Heart left ventricle (tissue), 16 donors: ENCODE results near the gene EPS8L1. TPM values are rescaled to one million over a fixed set of nuclear protein-coding genes. Genes with fewer than 3 reads are reported as not detected.
A peak's percentile ranks its signal among the peaks of the same experiment; 100 is the strongest.

Experiments used
- ATAC-seq, 4 donors: fragments of 200-7000 bp; cut with Tn5 transposase; one replicate each; pipeline ENCODE4 v1.9.1; 2020 to 2022; ENCODE audit warnings: moderate library complexity in 4 of 4, mild to moderate bottlenecking in 3 of 4, moderate number of reproducible peaks in 1 of 4
- DNase-seq, 5 donors: peaks; one replicate each; pipeline ENCODE4 v3.0.0-alpha.2; 2020
- H3K27ac ChIP-seq, 12 donors: fragments of 200-600 bp; sonication (generic) in 4 of 12; one replicate each; pipeline versions ENCODE4 v1.5.0 to v1.8.0; 2016 to 2022; ENCODE audit warnings: mild to moderate bottlenecking in 2 of 12
- H3K27me3 ChIP-seq, 9 donors: fragments of 200-600 bp; sonication (generic) in 2 of 9; one replicate each; pipeline versions ENCODE4 v1.5.1 to v1.8.0; 2016 to 2022; ENCODE audit warnings: mild to moderate bottlenecking in 3 of 9
- H3K36me3 ChIP-seq, 9 donors: fragments of 200-600 bp; sonication (generic) in 2 of 9; one replicate each; pipeline versions ENCODE4 v1.5.0 to v1.8.0; 2018 to 2022; ENCODE audit warnings: mild to moderate bottlenecking in 2 of 9
- H3K4me1 ChIP-seq, 12 donors: fragments of 200-600 bp; sonication (generic) in 4 of 12; one replicate each; pipeline versions ENCODE4 v1.5.0 to v1.8.0; 2016 to 2022; ENCODE audit warnings: mild to moderate bottlenecking in 3 of 12
- H3K4me3 ChIP-seq, 12 donors: fragments of 200-600 bp; sonication (generic) in 4 of 12; one replicate each; pipeline versions ENCODE4 v1.5.0 to v1.8.0; 2017 to 2022; ENCODE audit warnings: mild to moderate bottlenecking in 9 of 12, moderate library complexity in 4 of 12
- H3K9me3 ChIP-seq, 12 donors: fragments of 200-600 bp; sonication (generic) in 4 of 12; one replicate each; pipeline versions ENCODE4 v1.5.0 to v1.8.0; 2016 to 2022; ENCODE audit warnings: mild to moderate bottlenecking in 1 of 12
- POLR2A ChIP-seq, 2 donors: fragments of 450-650 bp; IDR thresholded peaks; one replicate each; pipeline ENCODE4 v1.6.1; 2017; ENCODE audit warnings: antibody characterized with exemption in 2 of 2, mild to moderate bottlenecking in 2 of 2, moderate library complexity in 2 of 2
- WGBS, 4 donors: extraction: QIAGEN DNeasy Blood & Tissue Kit in 2 of 4; methylation state at CpG; one replicate each; pipeline versions ENCODE4 v1.1.5 to v1.1.7; 2013 to 2018; 5-methylcytosine and 5-hydroxymethylcytosine counted together
- intact Hi-C, 10 donors: fragments of 100-400 bp; cut with DNase I; formaldehyde crosslinking; loops; one replicate each; pipeline versions ENCODE4 v1.11.1 to v1.14.2; 2022
- polyA plus RNA-seq, 2 donors: library from polyadenylated mRNA; stranded (reverse); fragments of 200-250 nt; gene quantifications; one replicate each; pipeline ENCODE4 v1.2.3, GENCODE V29; 2013
- total RNA-seq, 9 donors: library from RNA; depleted of rRNA in 2 of 9; stranded (reverse); fragments of >200 nt in 2 of 9; fragmentation: NEBNext Ultra II Directional in 3 of 9; extraction: Animal tissue kit (Norgen Biotek cat#: 25700) in 3 of 9; gene quantifications; one replicate each; pipeline versions ENCODE4 v1.1.0 to v1.2.4, GENCODE V29; 2016 to 2023
- TF ChIP-seq, protein P1 (sequence below), 12 donors: fragments of 200-600 bp; sonication (generic) in 4 of 12; IDR thresholded peaks; one replicate each; pipeline versions ENCODE4 v1.5.0 to v1.8.0; 2018 to 2022; ENCODE audit warnings: antibody characterized with exemption in 12 of 12, mild to moderate bottlenecking in 5 of 12
- donor health status: ischemic (EF 13 %, LVEDD 7.1; RV severe dilation, severe dysfunction).
- donor health status: healthy with polysubstance abuse.
- donor health status: DM: no; HTN: yes; CAD: no.
- donor health status: DM: no; HTN: no; CAD: no.
- donor health status: ischemic (EF 25% LVEDD 6.9; RV normal size, moderate dysfunction).
- donor health status: ischemic (EF 25% LVEDD 5.7; RV mildly dilated, moderate dysfunction).
- donor health status: healthy.
- donor health status: DM: yes; HTN: yes; CAD: no.
- donor health status: ischemic (EF 35%, LVEDD 5.7; RV mildly dilated, moderate dysfunction).
- donor health status: nonischemic (EF 11% LVEDD 7.7; RV severe dilation, severe dysfunction).
- donor health status: DM: yes; HTN: yes; CAD: no.
- donor health status: PGD.
- donor health status: ischemic (EF 29% LVEDD 5.4; RV normal size, mild dysfunction).
- donor health status: nonischemic (EF 23%, LVEDD 6.1; RV moderate dilation, normal function).

EPS8L1 gene
- total and polyA plus RNA-seq, 11 donors: 0.44 to 25.5 (median 2.0) TPM

- no peak for DNase-seq
- H3K4me3 ChIP-seq: no peak overlapping the region
- peaks cover 0 to 20% (median 0%) of the 10 kb centered on the region in 9 donors for H3K27me3 ChIP-seq
- H3K27ac ChIP-seq: no peak overlapping the region
- 52 to 56% (median 54%) methylated on average over 14 of the region's 14 CpGs for WGBS, 4 donors
- H3K9me3 ChIP-seq: no peaks in the 10 kb centered on the region
- intact Hi-C loops: loop anchor here in 1 of 10 donors (10.0 kb wide), 1 partner anchor 372 kb away; no protein-coding TSS in a partner anchor
- no peak for TF ChIP-seq POLR2A (IDR thresholded peaks at IDR 0.05)
- TF ChIP-seq, protein P1, sequence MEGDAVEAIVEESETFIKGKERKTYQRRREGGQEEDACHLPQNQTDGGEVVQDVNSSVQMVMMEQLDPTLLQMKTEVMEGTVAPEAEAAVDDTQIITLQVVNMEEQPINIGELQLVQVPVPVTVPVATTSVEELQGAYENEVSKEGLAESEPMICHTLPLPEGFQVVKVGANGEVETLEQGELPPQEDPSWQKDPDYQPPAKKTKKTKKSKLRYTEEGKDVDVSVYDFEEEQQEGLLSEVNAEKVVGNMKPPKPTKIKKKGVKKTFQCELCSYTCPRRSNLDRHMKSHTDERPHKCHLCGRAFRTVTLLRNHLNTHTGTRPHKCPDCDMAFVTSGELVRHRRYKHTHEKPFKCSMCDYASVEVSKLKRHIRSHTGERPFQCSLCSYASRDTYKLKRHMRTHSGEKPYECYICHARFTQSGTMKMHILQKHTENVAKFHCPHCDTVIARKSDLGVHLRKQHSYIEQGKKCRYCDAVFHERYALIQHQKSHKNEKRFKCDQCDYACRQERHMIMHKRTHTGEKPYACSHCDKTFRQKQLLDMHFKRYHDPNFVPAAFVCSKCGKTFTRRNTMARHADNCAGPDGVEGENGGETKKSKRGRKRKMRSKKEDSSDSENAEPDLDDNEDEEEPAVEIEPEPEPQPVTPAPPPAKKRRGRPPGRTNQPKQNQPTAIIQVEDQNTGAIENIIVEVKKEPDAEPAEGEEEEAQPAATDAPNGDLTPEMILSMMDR (IDR thresholded peaks at IDR 0.05): peak in 4 of 12 donors; percentile 23 to 43 (median 29)
- no peaks in the 10 kb centered on the region for H3K4me1 ChIP-seq
- ATAC-seq: no peak
- H3K36me3 ChIP-seq: peaks cover 0 to 43% (median 13%) of the 10 kb centered on the region in 9 donors
These were observed 56.9 kb downstream of the EPS8L1 start for GRCh38 chr19:55132453-55133129.

DNA sequence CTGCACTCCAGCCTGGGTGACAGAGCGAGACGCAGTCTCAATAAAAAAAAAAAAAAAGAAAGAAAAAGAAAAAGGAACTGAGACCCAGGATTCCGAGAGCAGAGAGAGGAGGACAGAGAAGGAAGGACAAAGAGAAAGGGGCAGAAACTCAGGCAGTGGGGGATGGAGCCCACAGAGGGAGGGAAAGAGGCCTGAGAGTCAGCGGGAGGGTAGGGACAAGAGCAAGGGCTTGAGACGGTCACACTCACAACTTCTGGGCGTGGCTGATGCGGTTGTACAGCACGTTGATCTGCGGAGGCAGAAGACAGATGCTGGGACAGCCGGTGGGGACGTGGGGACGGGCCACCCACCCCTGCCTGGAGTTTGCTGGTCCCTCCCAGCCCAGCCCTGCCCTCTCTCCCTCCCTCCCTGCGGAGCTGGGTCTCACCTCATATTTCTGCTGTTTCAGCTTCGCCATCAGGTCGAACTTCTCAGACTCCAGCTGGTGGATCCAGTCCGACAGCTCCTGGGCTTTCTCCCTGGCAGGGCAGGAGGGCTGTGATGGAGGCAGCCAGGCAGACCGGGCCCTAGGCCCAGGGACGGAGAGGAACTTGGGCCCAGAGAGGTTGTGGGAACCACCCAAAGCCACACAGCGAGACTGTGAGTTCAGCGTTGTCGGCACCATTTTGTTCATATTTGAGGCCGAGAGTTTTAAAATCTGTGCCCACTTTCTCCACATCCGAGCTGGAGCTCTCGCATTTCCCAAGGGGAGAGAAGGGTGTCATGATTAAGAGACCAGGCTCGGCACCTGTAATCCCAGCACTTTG lies 58.2 kb downstream of the EPS8L1 start:
- peaks cover 0 to 51% (median 13%) of the 10 kb centered on the region in 9 donors for H3K36me3 ChIP-seq
- intact Hi-C loops: loop anchor here in 1 of 10 donors (10.0 kb wide), 1 partner anchor 371 kb away; no protein-coding TSS in a partner anchor
- no peaks in the 10 kb centered on the region for H3K4me1 ChIP-seq
- DNase-seq (no peak), ATAC-seq (no peak)
- TF ChIP-seq, protein P1 (IDR thresholded peaks at IDR 0.05): no peak
- TF ChIP-seq POLR2A (IDR thresholded peaks at IDR 0.05): no peak
- H3K9me3 ChIP-seq: no peaks in the 10 kb centered on the region
- no peak overlapping the region for H3K4me3 ChIP-seq
- 71 to 76% (median 74%) methylated on average over 25 of the region's 25 CpGs for WGBS, 4 donors
- no peak overlapping the region for H3K27ac ChIP-seq
- H3K27me3 ChIP-seq: peaks cover 0 to 23% (median 0%) of the 10 kb centered on the region in 9 donors

DNA sequence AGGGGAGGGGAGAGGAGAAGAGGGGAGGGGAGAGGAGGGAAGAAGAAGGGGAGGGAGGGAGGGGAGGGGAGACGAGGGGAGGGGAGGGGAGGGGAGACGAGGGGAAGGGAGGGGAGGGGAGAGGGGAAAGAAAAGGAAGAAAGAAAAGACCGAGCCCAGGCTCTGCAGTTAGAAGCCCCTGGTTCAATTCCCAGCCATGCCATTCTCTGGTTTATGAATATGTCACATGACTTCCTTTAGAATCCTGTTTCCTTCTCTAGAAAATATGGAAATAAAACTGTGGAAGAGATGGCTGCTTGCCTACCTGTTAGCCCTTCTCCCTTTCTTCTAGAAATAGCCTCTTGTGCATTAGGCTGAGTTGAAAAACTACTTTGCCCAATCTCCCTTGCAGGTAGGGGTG lies 59.1 kb downstream of the EPS8L1 start:
- no peak for ATAC-seq
- Histone ChIP-seq H3K27ac (no peak overlapping the region), H3K27me3 (peaks cover 0 to 26% (median 1%) of the 10 kb centered on the region in 9 donors), H3K9me3 (no peaks in the 10 kb centered on the region), H3K4me1 (no peaks in the 10 kb centered on the region), H3K36me3 (peaks cover 0 to 60% (median 14%) of the 10 kb centered on the region in 9 donors), H3K4me3 (no peak overlapping the region)
- intact Hi-C loops: loop anchor here in 1 of 10 donors (10.0 kb wide), 1 partner anchor 370 kb away; no protein-coding TSS in a partner anchor
- TF ChIP-seq, protein P1 (IDR thresholded peaks at IDR 0.05): no peak
- no peak for TF ChIP-seq POLR2A (IDR thresholded peaks at IDR 0.05)
- WGBS, 4 donors: 11 to 41% (median 20%) methylated on average over 2 to 3 of the region's 3 CpGs
- DNase-seq: no peak
